Measurements from ENCODE around the gene MCTP1.

- TF ChIP-seq CTCF (IDR thresholded peaks at IDR 0.05) (no peak), POLR2A (IDR thresholded peaks at IDR 0.05) (no peak)
These were observed 469.4 kb downstream of the MCTP1 start for GRCh38 chr5:94815313-94816039.
